Endothelial cell of umbilical vein (primary cell): ENCODE results near the gene SLC7A10. TPM values are rescaled to one million over a fixed set of nuclear protein-coding genes. Genes with fewer than 3 reads are reported as not detected.

ENCODE experiments used
- BruUV-seq: library from RNA; stranded (reverse); fragments of 400-500 nt; replicated peaks from 2 replicates; lab custom pipeline; 2021; lab: Mats Ljungman, UMichigan
- CTCF ChIA-PET: fragments of 300-600, 350-600 bp; sonication (Branson Sonifier 250); formaldehyde crosslinking; loops from one replicate; lab custom pipeline; 2021; ENCODE audit warnings: antibody characterized with exemption, inconsistent platforms; lab: Charles Lee
- POLR2A ChIA-PET: fragments of 300-600, 350-600 bp; sonication (Branson Sonifier 250); formaldehyde crosslinking; loops from one replicate; lab custom pipeline; 2021; ENCODE audit warnings: antibody characterized with exemption, inconsistent platforms; lab: Charles Lee
- DNase-seq: peaks from one replicate; pipeline ENCODE4 v3.0.0-alpha.2; 2011; ENCODE audit warnings: low read depth, low spot score
- FAIRE-seq: peaks from 2 replicates; lab custom pipeline; 2011; peaks lifted over from hg19 to GRCh38; lab: Jason Lieb, UNC
- H2AFZ ChIP-seq: 2 replicates; pipeline ENCODE4 v1.6.0; 2012; ENCODE audit warnings: low read depth, low read length, control low read depth, inconsistent platforms
- H3K27ac ChIP-seq: 2 replicates; pipeline ENCODE4 v1.5.1; 2011; ENCODE audit warnings: low read depth, mild to moderate bottlenecking, control low read depth, low read length, moderate library complexity; ENCODE audit not compliant: insufficient read depth
- H3K27me3 ChIP-seq, 2 experiments: 2 replicates each; pipeline versions ENCODE4 v1.6.0 to v1.6.1; 2011; ENCODE audit warnings: low read length in 2 of 2, mixed read lengths in 1 of 2; ENCODE audit not compliant: control insufficient read depth in 2 of 2, insufficient read depth in 2 of 2
- H3K36me3 ChIP-seq, 2 experiments: 2 replicates in 1 of 2; 3 replicates in 1 of 2; pipeline ENCODE4 v1.5.1; 2011; ENCODE audit warnings: low read length in 2 of 2, mild to moderate bottlenecking in 1 of 2, moderate library complexity in 1 of 2; ENCODE audit not compliant: control insufficient read depth in 2 of 2, insufficient read depth in 2 of 2; ENCODE audit errors: extremely low read depth in 1 of 2
- H3K4me1 ChIP-seq: 3 replicates; pipeline ENCODE4 v1.5.1; 2011; ENCODE audit warnings: mild to moderate bottlenecking, low read length; ENCODE audit not compliant: control insufficient read depth, insufficient read depth; ENCODE audit errors: extremely low read depth
- H3K4me2 ChIP-seq: 2 replicates; pipeline ENCODE4 v1.6.1; 2011; ENCODE audit warnings: low read length, control low read depth, mixed read lengths; ENCODE audit not compliant: insufficient read depth
- H3K4me3 ChIP-seq, 3 experiments: fragments of 200-600 bp in 1 of 3; sonication (generic), shearing (Covaris generic) in 1 of 3; replicated peaks in 1 of 3; 2 replicates each; pipeline ENCODE4 v1.5.1; 2011 to 2016; ENCODE audit warnings: control low read depth in 3 of 3, low read length in 3 of 3, mild to moderate bottlenecking in 2 of 3, inconsistent platforms in 1 of 3, low read depth in 1 of 3, moderate library complexity in 1 of 3; ENCODE audit not compliant: insufficient read depth in 1 of 3
- H3K79me2 ChIP-seq: 2 replicates; pipeline ENCODE4 v1.6.0; 2012; ENCODE audit warnings: low read length, inconsistent platforms; ENCODE audit not compliant: control insufficient read depth, insufficient read depth
- H3K9ac ChIP-seq: replicated peaks from 2 replicates; pipeline ENCODE3; 2011; ENCODE audit warnings: low read length, control low read depth; ENCODE audit not compliant: insufficient read depth; ENCODE audit errors: extremely low read depth
- H3K9me1 ChIP-seq: replicated peaks from 3 replicates; pipeline ENCODE4 v1.6.0; 2011; ENCODE audit warnings: mild to moderate bottlenecking, low read length; ENCODE audit not compliant: control insufficient read depth, insufficient read depth; ENCODE audit errors: extremely low read depth
- H3K9me3 ChIP-seq: replicated peaks from 2 replicates; pipeline ENCODE4 v1.5.1; 2012; ENCODE audit warnings: low read length, inconsistent platforms; ENCODE audit not compliant: control insufficient read depth, insufficient read depth
- H4K20me1 ChIP-seq: replicated peaks from 2 replicates; pipeline ENCODE3; 2011; ENCODE audit warnings: mild to moderate bottlenecking, low read length; ENCODE audit not compliant: control insufficient read depth, insufficient read depth; ENCODE audit errors: extremely low read depth
- EZH2 ChIP-seq: IDR thresholded peaks from 2 replicates; pipeline ENCODE4 v1.6.1; 2012; ENCODE audit warnings: borderline replicate concordance, low read depth, mild to moderate bottlenecking, moderate library complexity, low read length, inconsistent platforms; ENCODE audit not compliant: severe bottlenecking
- FOS ChIP-seq: IDR thresholded peaks from 2 replicates; pipeline ENCODE4 v1.6.1; 2011; ENCODE audit warnings: mild to moderate bottlenecking, low read length, moderate library complexity, borderline replicate concordance; ENCODE audit not compliant: insufficient read depth
- GATA2 ChIP-seq: IDR thresholded peaks from 2 replicates; pipeline ENCODE4 v1.7.0; 2011; ENCODE audit warnings: low read depth, mild to moderate bottlenecking, moderate library complexity, mixed read lengths, low read length; ENCODE audit not compliant: insufficient read length, insufficient read depth
- JUN ChIP-seq: IDR thresholded peaks from 2 replicates; pipeline ENCODE4 v1.6.1; 2011; ENCODE audit warnings: borderline replicate concordance, low read depth; ENCODE audit not compliant: insufficient read length, insufficient read depth
- MAX ChIP-seq: IDR thresholded peaks from 2 replicates; pipeline ENCODE4 v1.6.1; 2011; ENCODE audit not compliant: insufficient read depth, insufficient read length
- MYC ChIP-seq: IDR thresholded peaks from one replicate; pipeline ENCODE4 v1.6.1; 2011; ENCODE audit warnings: mild to moderate bottlenecking, low read depth, low read length
- POLR2A ChIP-seq: IDR thresholded peaks from 2 replicates; pipeline ENCODE4 v1.6.1; 2012; ENCODE audit warnings: low read depth, mild to moderate bottlenecking, control low read depth, low read length
- POLR2AphosphoS5 ChIP-seq: IDR thresholded peaks from 2 replicates; pipeline ENCODE4 v1.6.1; 2012; ENCODE audit warnings: low read depth, mild to moderate bottlenecking, control low read depth, low read length, moderate library complexity; ENCODE audit not compliant: insufficient read depth
- dilution Hi-C: fragments of 300-500 bp; cut with MboI; formaldehyde crosslinking; loops from one replicate; pipeline ENCODE4 v1.15.0; 2019; ENCODE audit warnings: low sequenced_read_pairs; ENCODE audit not compliant: extremely low pct_ligation_motif_present
- intact Hi-C: fragments of 100-400 bp; cut with micrococcal nuclease; formaldehyde crosslinking; loops from one replicate; pipeline ENCODE4 v1.10.0; 2022
- polyA plus RNA-seq, 4 experiments: library from polyadenylated mRNA; depleted of rRNA in 3 of 4; stranded (reverse) in 3 of 4; unstranded in 1 of 4; fragments of >200 nt; gene quantifications; 2 replicates each; pipeline versions ENCODE4 v1.2.1 to v1.2.3, GENCODE V29; 2011 to 2012; ENCODE audit warnings: missing spikeins in 1 of 4
- total RNA-seq: library from RNA; stranded (reverse); gene quantifications from 2 replicates; pipeline ENCODE4 v1.2.3, GENCODE V29; 2021
- TF ChIP-seq, protein P1 (sequence below), 2 donors: IDR thresholded peaks; 1 replicate in 1 of 2; 2 replicates in 1 of 2; pipeline ENCODE4 v1.5.1; 2011; ENCODE audit warnings: low read length in 2 of 2, mild to moderate bottlenecking in 2 of 2, moderate library complexity in 2 of 2, control low read depth in 1 of 2, inconsistent platforms in 1 of 2, low read depth in 1 of 2; ENCODE audit not compliant: insufficient read depth in 1 of 2; ENCODE audit errors: extremely low read depth in 1 of 2

Gene SLC7A10
- total and polyA plus RNA-seq, 2 donors (not counting 3 experiments of a cell fraction or from before 2014, with no cell fraction given): not detected

GRCh38 chr19:33261511-33262189 lies 36.0 kb upstream of the SLC7A10 start:
- no peaks in the 10 kb centered on the region for H3K27me3 ChIP-seq
- H3K36me3 ChIP-seq: no peaks in the 10 kb centered on the region
- intact Hi-C loops: no loop called here
- dilution Hi-C loops: no loop called here
- DNase-seq (no peak), FAIRE-seq (no peak)
- no peaks in the 10 kb centered on the region for H3K4me1 ChIP-seq
- H3K79me2 ChIP-seq: no peaks in the 10 kb centered on the region
- H3K9me1 ChIP-seq: no peaks in the 10 kb centered on the region
- no peak overlapping the region for H3K9ac ChIP-seq
- no peak overlapping the region for H3K27ac ChIP-seq
- no peak overlapping the region for H3K4me2 ChIP-seq
- H2AFZ ChIP-seq: no peak overlapping the region
- BruUV-seq: no TSS peak
- ChIA-PET CTCF (interaction anchor here (0.8 to 5.1 kb wide), 4 partner anchors 8 to 77 kb away, joined by 3 to 20 read pairs (median 4); no protein-coding TSS in a partner anchor), POLR2A (no interaction called here)
- H3K4me3 ChIP-seq: no peak overlapping the region
- no peaks in the 10 kb centered on the region for H4K20me1 ChIP-seq
- no peaks in the 10 kb centered on the region for H3K9me3 ChIP-seq
- TF ChIP-seq, protein P1, sequence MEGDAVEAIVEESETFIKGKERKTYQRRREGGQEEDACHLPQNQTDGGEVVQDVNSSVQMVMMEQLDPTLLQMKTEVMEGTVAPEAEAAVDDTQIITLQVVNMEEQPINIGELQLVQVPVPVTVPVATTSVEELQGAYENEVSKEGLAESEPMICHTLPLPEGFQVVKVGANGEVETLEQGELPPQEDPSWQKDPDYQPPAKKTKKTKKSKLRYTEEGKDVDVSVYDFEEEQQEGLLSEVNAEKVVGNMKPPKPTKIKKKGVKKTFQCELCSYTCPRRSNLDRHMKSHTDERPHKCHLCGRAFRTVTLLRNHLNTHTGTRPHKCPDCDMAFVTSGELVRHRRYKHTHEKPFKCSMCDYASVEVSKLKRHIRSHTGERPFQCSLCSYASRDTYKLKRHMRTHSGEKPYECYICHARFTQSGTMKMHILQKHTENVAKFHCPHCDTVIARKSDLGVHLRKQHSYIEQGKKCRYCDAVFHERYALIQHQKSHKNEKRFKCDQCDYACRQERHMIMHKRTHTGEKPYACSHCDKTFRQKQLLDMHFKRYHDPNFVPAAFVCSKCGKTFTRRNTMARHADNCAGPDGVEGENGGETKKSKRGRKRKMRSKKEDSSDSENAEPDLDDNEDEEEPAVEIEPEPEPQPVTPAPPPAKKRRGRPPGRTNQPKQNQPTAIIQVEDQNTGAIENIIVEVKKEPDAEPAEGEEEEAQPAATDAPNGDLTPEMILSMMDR (IDR thresholded peaks at IDR 0.05; ENCODE audit: extremely low read depth in 1 of 2, insufficient read depth in 1 of 2, low read depth in 1 of 2, low read length in 2 of 2): no peak
- no peak for TF ChIP-seq MYC
- TF ChIP-seq GATA2: no peak
- TF ChIP-seq POLR2A: no peak
- TF ChIP-seq FOS: no peak
- no peak for TF ChIP-seq POLR2AphosphoS5
- TF ChIP-seq JUN: no peak
- no peak for TF ChIP-seq EZH2
- no peak for TF ChIP-seq MAX
